AG09319 (cell line): Measurements from ENCODE around the gene SEMA3A.

Experiments
- DNase-seq: peaks from one replicate; pipeline ENCODE4 v3.0.0-alpha.2; 2010; ENCODE audit warnings: low read depth; ENCODE audit errors: extremely low read depth
- TF ChIP-seq, protein P1 (sequence below): IDR thresholded peaks from 2 replicates; pipeline ENCODE4 v1.5.1; 2011; ENCODE audit warnings: low read depth, mild to moderate bottlenecking, inconsistent platforms, low read length, moderate library complexity

The SEMA3A gene

GRCh38 chr7:84085147-84085546 is 109.4 kb downstream of the SEMA3A start:
- TF ChIP-seq, protein P1, sequence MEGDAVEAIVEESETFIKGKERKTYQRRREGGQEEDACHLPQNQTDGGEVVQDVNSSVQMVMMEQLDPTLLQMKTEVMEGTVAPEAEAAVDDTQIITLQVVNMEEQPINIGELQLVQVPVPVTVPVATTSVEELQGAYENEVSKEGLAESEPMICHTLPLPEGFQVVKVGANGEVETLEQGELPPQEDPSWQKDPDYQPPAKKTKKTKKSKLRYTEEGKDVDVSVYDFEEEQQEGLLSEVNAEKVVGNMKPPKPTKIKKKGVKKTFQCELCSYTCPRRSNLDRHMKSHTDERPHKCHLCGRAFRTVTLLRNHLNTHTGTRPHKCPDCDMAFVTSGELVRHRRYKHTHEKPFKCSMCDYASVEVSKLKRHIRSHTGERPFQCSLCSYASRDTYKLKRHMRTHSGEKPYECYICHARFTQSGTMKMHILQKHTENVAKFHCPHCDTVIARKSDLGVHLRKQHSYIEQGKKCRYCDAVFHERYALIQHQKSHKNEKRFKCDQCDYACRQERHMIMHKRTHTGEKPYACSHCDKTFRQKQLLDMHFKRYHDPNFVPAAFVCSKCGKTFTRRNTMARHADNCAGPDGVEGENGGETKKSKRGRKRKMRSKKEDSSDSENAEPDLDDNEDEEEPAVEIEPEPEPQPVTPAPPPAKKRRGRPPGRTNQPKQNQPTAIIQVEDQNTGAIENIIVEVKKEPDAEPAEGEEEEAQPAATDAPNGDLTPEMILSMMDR = no peak
- DNase-seq = no peak

GRCh38 chr7:84083846-84084245 is 110.7 kb downstream of the SEMA3A start:
- no peak for DNase-seq
- TF ChIP-seq, protein P1 = no peak

DNA sequence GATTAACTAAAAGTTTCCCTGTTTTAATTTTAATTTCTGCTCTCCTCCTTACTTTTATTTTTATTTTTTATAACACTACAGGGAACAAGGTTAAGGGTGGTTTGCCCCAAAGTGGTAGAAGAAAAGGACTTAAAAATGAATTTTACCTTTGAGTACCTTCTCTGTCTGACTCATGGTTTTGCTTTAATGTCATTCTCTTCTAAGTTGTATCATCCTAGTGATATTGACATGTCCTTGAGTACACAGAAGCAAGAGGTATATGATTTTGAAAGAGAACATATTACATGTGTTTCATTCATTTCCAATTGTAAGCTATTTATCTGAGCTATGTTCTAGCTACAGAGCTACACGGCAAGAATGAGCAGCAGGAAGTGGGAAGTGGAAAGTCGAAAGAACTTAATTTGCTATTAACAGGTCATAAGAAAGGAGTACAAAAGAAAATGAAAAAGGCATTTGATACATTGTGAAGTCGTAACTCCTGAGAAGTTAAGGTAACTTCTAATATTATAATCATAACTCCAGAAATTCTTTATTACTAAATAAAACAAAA is 112.5 kb downstream of the SEMA3A start:
- TF ChIP-seq, protein P1 = no peak
- no peak for DNase-seq

DNA sequence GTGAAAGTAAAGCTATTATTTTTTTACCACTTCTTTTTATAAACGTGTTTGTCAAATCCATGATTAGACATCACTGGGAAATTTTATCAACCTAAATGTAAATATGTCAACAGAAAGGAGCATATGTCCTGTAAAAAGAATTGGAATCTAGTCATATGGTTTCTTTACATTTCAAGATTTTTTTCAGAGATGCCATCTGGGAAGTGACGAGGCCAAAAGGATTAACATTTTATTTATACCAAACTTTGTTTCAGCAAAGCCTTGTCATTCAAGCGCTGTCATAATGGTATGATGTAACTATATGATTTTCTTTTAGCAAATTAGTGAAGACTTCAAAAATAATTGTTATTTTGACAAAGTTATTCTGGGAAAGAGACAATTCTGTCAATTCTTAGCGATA is 117.3 kb downstream of the SEMA3A start:
- no peak for DNase-seq
- TF ChIP-seq, protein P1 = no peak

- DNase-seq = no peak
Observed at GRCh38 chr7:84076219-84076618, 118.4 kb downstream of the SEMA3A start.

DNA sequence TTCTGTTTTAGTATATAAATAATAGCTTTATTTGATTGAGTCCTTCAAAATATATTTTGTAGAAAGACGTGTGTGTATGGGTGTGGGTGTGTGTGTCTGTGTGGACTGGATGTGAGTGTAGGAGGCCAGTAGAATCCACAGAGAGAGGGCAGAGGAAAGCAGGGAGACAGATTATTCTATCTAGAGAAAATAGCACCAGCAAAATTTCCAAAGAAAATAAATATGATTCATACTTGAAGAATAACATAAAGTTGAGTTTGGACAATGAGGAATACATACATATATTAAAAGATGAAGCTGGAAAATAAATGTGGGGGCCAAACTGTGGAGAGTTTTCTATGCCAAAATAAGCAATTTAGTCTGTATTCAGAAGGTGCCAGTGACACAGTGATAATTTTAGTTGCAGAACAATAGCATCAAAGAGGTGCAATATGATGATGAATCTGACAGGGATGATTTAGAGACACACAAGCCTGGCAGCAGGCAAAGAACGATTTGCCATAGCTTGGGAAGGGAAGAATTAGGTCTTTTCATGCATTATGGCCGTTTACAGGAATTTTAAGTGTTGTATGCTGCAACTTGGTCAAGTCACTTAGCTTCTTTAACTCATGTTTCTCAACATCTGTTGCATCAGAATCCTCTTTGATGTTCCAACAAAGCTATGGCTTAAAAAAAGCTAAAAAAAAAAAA is 121.3 kb downstream of the SEMA3A start:
- TF ChIP-seq, protein P1 = no peak
- no peak for DNase-seq

More at GRCh38 chr7:84076219-84076618, 118.4 kb downstream of the SEMA3A start:
- TF ChIP-seq, protein P1 = no peak

DNA sequence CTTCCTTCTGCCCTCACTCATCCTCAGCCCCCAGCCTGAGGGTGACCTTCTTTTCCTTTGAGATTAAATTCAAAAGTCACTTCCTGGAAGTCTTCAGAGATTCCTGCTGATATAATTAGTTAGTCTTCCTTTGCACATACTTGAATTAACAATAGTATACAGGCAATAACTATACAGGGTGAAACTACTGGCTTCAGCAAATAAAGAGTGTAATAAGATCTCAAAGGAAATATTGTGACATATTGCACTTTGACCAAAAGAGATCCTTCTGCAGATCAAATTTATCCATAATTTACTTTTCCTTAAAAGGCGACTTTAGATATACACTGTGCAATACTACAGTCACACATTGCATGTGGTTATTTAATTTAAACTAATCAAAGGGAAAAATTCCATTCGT is 123.8 kb downstream of the SEMA3A start:
- DNase-seq = no peak
- TF ChIP-seq, protein P1 = no peak
